Middle frontal gyrus (tissue), 1 donor: ENCODE results near the gene GPX5.
"Not testable (repeated sequence)": the region's sequence is repeated elsewhere in the genome, so short reads cannot be mapped to it uniquely, and the experiment has no call there.

ENCODE experiments used
- DNase-seq: peaks from one replicate; pipeline ENCODE4 v3.0.0-alpha.2; 2015; ENCODE audit warnings: low spot score; ENCODE audit errors: extremely low spot score

Gene GPX5

DNA sequence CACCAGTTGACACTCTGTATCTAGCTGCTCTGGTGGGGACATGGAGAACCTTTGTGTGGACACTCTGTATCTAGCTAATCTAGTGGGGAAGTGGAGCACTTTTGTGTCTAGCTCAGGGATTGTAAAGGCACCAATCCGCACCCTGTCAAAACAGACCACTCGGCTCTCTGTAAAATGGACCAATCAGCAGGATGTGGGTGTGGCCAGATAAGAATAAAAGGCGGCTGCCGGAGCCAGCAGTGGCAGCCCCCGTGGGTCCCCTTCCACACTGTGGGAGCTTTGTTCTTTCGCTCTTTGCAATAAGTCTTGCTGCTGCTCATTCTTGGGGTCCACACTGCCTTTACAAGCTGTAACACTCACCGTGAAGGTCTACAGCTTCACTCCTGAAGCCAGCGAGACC lies 13.3 kb upstream of the GPX5 start:
- not testable (repeated sequence) for DNase-seq

DNA sequence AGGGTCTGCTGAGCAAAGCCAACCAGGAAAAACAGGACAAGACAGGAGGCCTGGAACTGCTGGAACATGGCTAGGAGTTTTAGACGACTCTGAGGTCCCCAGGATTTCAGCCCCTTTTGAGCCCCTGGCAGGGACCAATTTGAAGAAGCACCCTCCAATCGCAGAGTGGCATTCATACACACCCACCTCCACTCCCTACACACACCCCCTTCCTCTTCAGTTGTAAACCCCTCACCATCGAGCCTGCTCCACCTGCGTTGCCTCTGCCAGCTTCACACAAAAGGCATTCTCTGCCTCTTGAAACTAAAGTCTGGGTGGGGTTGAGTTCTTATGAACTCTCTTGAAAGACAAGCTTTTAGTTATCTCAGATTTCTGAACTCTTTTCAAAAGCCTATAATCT lies 10.0 kb upstream of the GPX5 start, which contains the start of gene GPX6:
TSS of gene GPX6 (minus strand) at position 118 of the 400 bp plus-strand sequence. CDS start at position 68, 50 bp downstream.
- DNase-seq = no peak

DNA sequence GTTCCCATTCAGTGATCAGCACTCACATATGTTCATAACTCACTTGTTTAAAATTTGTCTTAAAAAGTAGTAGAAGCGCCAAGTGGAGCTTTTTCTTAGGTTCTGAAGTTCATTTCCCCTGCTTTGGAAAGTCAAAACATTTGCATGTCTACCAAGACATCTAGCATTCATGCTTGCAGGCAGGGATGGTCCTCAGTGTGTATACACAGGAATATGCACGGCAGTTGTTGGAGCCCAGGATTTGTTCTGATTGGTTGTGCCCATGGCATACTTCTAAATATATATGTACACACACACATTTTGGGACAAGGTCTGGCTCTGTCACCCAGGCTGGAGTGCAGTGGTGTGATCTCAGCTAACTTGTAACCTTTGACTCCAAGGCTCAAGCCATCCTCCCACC lies 7.7 kb upstream of the GPX5 start:
- no peak for DNase-seq

DNA sequence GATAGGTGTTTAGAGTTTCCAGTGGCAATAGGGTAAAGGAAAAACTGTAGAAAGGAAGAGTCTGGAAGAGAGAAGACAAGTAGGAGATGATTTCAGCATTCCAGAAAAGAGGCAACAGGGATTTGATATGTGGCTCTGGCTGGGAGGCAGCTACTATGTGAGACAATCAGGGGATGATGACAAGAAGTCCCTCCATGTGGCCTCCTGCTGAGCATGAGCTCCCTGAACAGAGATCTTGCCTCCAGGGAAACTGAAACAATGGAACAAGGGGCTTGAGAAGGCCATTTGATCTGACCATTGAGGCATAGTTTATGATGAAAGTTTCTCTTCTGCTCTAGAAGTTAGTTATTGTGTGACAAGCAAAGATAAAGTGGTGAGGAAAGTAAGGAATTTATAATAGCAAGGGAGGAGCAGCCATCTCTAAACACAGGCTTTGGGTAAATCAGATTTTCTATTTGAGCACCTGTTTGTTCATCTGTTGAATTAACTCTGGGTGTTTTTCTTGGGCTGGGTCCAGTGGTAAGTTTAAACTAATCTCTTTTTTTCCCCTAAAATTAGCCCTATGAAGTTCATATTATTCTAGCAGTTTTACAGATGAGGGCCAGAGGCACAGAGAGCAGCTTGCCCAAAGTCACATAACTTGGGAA lies 3.0 kb upstream of the GPX5 start:
- no peak for DNase-seq

DNA sequence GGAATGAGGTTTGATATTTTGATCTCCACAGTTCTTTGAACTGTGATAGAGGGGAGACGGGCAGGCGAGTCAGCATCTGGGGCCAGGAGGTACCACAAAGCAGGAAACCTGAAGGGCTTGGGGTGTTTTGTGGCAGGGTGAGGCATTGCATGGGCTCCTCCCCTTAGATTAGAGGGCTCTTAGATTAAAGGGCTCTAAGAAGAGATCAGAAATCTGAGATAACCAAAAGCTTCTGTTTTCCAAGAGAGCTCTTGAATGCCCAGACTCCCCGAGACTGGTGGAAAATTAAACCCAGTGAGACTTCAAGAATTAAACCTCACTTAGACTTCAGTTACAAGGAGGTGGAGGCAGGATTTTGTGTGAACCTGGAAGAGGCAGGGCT lies 2.4 kb upstream of the GPX5 start:
- no peak for DNase-seq

DNA sequence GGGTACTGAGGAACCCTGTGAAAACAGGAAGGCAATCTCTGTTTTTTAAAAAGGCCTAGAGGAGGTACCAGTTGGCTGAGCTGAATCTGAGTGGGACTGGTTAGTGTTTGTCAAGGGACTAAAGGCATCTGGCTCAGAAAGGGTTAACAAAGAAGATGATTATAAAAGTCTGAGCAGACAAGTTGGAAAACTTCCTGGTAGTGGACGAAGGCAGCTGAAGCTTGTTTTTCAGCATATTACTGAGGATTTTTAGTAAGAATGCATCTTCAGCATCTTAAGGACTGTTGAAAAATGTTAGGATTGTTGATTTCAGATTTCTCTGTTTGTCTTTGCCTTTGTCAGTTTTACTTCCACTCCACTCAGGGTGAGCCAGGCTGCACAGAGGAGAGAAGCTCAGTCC lies 5.1 kb downstream of the GPX5 start:
- no peak for DNase-seq

DNA sequence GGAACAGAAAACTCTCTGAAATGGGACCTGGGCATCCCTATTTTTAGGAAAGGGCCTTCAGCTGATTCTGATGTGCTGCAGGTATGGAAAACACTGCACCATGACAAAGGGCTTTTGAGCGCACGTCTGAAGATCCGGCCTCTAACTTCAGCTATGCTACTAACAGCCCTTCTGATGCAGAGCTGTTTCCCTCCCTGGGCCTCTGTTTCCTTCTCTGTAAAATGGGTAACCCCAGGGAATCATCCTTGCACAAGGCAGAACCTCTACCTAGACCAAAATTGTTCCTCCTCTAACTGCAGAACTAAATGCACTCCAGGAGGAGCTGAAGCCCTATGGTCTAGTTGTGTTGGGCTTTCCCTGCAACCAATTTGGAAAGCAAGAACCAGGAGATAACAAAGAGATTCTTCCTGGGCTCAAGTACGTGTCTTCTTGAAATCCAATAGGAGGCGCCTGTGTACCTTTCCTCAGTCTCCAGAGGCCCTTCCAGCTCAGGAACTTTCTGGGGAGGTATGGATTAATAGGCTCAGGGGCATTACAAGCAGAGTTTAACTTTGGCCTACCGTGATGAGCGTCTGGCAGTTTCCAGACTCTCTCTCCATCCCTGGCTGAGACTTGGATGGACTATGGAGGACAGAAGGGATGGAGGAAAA lies 5.9 kb downstream of the GPX5 start:
- no peak for DNase-seq

DNA sequence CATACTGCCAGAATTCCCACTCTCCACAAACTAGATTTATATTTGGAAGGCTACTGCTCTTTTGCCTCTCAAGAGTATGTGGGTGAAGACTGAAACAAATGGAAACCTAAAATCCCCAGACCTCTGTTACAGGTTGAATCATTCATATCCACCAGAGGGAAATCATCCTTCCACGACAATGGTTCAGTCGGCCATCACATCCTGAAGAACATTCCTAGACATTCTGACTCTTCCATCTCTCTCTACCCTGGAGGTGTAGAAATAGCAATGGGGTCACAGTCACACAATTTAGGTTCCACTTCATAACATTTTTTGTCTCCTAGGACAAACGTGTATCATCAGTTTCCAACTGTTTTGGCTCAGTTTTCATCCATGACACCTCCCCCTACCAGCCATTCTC lies 8.6 kb downstream of the GPX5 start:
- DNase-seq = no peak

DNA sequence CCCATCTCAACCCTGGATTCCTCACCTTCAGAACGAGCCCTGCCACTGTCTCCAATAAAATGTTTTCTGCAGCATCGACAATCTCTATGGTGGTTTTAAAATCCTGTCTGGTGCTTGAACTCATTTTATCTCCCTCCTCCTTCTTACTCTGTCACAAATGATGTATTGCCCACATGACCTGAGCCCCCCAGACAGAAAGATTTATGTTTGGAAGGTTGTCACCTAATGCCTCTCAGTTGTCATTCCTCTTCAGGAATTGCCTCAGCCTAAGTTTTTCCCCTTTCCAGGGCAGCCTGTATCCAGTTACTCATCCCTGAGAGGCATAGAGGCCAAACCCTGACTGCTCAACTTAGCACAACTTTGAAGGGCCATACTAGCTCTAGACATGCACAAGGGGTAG lies 9.2 kb downstream of the GPX5 start:
- DNase-seq = no peak

DNA sequence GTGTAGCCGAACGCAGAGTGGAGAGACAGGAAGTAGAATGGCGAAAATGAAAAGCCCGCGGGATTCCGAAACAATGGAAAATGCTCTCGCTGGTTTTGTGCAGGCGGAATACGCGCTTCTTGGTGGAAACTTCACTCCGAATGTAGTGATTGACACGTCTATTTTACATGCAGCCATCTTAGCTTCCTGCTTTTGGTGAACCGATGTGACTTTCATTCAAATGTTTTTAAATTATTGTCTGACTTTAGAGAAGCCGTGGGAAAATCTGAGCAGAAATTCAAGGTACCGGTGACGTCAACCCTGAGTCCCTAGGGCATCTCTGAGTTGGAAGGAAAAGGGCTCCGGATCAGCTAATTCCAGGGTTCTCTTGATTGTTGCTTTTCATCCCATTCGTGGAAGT lies 11.4 kb downstream of the GPX5 start:
- DNase-seq = no peak

DNA sequence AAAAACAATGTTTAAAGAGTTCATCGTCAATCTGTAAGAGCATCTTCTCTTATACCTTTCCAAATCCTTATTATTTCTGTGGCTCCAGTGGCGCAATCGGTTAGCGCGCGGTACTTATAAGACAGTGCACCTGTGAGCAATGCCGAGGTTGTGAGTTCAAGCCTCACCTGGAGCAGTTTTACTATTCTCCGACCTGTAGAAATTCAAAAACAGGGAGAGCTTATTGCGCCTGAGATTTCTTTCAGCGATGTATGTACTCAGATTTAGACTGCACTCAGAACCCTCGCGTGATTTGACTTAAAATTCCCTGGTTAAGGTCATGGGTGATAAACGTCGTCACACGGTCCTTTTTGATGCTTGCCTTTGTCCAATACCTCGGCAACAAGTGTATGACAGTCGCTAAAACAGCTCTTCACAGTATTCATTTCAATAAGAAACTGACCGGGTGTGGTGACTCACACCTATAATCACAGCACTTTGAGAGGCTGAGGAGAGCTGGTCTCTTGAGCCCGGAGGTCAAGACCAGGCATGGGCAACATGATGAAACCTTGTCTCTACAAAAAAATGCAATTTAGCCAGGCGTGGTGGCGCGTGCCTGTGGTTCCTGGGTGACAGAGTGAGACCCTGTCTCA lies 11.9 kb downstream of the GPX5 start:
- DNase-seq = no peak

DNA sequence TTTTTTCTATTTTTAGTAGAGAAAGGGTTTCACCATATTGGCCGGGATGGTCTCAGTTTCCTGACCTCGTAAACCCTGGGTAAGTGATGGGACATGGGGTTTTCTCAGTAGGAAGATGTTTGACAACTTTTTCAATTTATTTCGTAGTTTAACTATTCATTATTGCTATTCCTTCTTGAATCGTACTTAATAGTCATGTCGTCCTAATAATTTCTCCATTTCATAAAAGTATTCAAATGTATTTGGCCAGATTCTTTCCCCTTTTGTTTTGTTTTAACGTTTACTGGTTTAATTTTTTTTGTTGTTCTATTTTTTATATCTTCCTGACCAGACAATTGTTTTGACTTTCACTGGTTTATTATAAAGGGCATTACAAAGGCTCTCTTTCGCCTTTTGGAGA lies 16.3 kb downstream of the GPX5 start:
- DNase-seq = no peak

DNA sequence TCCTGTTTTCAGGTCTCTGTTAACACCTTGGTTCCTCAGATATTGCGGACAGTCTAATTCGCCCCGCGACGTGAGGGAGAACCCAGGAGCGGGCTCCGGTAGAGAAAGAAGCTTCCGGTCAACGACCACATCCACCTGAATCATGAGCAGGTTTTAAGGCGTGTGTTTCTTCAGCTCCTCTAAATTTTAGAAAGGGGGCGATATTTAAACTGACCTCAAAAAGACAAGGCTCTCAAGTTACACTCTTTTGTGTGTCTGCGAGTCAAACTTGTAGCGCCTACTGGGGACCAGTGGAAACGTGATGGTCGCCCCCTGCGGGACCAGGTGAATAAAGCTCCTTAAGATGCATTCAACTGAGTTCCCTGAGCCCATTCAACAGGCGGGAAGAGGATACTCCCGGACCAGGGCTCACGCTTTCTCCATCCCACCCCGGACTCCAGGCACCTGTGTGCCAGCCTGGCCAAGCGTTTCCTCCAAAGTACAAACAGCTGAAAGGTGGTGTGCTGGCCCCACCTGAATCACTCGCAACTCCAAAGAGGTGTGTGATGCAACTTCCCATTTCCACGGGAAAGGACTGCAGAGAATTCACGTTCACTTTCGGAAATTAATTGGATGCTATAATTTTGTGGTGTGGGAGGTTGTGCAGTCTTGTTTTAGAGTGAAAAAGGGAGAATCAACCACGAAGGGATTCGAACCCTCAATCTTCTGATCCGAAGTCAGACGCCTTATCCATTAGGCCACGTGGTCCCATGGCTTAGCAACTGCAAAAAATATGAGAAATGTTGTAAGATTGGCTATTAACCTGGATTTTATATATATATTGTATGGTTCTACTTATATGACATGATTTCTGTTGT lies 17.0 kb downstream of the GPX5 start:
- no peak for DNase-seq

DNA sequence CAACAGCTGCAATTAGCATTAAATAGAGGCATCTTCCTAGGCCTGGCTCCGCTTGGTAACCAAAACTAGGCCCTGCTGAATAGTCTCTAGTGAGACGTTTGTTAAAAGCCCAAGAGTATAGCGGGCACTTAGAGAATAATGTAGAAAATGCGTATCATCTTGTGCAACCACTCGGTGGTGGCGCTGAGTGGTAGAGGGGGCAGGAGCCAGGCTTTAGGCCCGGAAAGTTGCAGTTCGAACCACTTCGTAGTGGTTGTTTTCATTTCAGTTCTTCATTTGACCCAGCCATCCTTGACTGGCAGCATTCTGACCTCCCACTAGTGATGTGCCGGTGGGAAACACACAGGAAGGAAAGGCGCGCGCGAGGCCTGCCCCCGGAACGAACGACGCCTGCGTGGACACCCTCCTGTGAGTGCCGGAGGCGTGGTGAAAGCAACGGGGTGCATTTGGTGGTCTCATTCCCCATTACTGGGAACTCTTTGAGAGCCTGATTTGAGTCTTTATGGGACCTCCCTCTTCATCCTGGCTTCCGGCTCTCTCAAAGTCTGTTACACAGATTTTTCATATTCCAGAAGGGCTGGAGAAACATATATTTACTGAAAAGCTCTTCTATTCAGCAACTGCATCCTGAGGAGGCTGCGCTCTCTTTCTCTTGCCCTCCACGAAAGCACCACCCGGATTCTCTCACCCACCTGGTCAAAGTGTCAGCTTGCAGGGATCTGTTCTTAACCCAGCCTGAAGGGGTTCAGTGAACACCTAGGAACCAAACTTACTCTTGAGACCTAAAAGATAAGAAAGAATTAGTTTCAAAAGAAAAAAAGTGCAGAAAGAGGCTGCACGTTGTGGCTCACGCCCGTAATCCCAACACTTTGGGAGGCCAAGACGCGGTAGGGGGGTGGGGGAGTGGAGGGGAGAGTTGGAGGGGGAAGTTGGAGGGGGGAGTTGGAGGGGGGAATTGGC lies 18.2 kb downstream of the GPX5 start:
- DNase-seq = no peak

DNA sequence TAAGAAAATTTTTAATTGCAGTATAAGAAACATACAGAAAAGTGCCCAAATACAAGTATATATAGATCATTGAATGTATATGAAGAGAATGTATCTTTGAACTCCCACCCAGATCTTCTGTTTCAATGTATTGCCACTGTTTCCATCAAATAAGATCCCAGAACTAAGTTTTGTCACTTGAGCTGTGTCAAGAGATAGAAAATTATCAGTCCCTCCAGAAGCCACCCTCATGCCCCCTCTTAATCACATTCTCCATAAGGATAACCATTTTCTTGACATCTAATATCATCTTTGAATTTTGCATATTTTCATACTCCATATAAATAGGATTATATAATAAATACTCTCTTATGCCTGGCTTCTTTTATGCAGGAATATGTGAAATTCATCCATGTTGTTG lies 20.3 kb downstream of the GPX5 start:
- no peak for DNase-seq

DNA sequence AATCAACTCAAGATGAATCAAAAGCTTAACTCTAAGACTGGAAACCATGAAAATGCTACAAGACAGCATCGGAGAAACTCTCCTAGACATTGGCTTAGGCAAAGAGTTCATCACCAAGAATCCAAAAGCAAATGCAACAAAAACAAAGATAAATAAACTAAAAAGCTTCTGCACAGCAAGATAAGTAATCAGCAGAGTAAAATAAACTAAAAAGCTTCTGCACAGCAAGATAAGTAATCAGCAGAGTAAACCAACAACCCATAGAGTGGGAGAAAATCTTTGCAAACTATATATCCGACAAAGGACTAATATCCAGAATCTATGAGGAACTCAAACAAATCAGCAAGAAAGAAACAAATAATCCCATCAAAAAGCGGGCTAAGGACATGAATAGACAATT lies 21.3 kb downstream of the GPX5 start:
- not testable (repeated sequence) for DNase-seq

DNA sequence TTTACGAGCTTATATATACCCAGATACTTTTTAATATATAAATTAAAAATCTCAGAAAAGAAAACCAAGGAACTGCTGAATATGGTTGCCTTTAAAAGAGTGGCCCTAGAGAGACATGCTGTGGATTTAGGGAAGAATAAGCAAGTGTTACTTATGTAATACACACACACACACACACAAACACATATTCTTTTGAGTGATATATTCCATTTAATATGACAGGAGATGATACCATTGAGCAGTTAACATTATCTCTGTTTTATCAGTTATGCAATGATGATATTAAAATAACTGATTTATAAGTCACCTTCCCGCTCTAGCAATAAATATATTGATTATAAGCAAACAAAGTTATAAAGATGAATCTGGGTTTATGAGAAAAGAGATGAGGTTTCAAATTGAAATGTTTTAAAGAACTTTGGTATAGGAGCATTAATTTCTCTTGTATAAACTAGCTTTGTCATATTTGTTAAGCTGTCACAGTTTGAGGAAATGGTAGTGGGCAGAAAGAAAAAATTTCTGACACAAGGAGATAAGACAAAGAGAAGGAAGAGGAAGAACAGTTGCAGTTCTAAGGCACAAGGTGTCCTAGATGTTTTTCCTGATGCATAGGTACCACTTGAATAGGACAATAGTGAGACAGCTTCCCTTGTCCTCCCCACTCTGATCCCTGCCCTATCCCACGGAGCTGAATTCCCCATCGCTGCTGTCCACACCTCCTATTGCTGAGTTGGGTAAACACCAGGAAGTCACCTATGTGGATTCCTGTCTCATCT lies 26.4 kb downstream of the GPX5 start:
- DNase-seq = no peak

DNA sequence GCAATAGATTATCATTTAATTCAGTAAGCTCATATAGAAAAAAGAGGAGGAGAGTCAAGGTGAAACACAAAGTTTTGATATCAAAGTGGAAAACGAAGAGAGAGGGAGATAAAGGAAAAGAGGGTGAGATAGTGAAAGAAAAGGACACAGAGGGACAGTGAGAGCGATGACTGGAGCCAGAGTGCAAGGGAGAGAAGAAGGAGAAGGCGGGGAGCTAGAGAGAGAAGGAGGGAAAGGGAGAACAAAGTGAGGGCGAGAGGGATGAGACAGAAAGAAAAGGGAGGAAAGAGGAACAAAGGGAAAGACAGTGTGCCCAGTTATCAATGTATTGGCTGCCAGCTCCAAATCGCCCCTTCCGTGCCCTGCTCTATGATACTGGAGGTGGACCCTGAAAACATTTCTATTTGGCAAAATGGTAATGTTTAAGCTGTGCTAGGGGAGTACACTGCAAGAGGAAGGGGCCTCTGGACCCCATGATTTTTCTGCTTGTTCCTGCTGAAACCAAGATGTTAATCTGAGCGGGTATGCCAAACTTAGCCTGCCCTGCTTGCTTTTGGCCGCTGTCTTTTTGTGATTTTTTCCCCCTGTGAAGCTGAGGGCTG lies 27.8 kb downstream of the GPX5 start:
- no peak for DNase-seq

DNA sequence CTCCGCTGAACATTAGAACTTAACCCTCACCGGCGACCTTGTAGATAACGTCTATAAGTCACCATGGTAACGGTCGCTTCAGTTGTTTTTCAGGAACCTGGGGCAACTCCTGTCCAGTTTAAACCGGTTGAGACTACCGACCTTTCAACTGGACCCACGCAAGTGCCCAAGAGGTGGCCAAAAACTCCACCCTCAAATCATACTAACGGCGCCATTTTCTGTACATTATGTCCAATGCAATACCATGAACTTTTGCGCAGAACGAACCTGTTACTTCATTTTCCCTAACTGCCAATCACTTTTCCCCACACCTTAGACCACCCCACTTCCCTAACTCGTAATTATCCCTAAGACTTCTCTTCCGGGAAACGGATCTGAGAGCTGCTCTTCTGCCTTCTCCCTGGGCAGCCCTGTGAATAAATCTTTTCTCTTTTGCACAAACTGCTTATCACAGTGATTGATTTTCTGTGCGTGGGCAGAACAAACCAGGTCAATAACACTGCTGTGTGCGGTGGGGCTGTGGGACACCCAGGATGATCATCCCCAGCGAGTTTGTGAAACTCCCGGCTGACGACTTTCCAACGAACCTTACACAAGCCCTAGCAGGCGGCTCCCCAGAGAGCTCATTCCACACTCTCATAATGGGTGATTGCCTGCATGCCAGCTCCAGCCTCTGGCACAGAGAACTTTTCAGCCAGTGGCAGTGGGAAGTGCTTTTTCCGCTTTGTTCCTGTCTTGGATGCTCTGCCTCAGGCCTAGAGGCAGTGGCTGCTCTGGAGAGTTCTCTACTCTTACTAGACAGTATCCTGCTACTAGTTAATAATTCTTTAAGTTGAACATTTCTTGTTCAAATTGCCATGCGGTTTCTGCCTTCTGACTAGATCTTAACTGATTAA lies 28.6 kb downstream of the GPX5 start:
- no peak for DNase-seq
